Measurements from ENCODE around the gene DAB1.

Gene DAB1

GRCh38 chr1:56958526-56958925, 465.3 kb downstream of the DAB1 start:
- no peaks in the 10 kb centered on the region for H3K4me1 ChIP-seq (ENCODE audit: control insufficient read depth, insufficient read depth, low read length)
- no peak overlapping the region for H3K9ac ChIP-seq (ENCODE audit: low read depth, low read length)
- no peaks in the 10 kb centered on the region for H3K9me3 ChIP-seq (ENCODE audit: control insufficient read depth, insufficient read depth, low read length)
- no peaks in the 10 kb centered on the region for H3K36me3 ChIP-seq (ENCODE audit: control insufficient read depth, insufficient read depth, low read length)
- H3K4me3 ChIP-seq (ENCODE audit: low read depth, low read length) = no peak overlapping the region
- no peaks in the 10 kb centered on the region for H3K27me3 ChIP-seq (ENCODE audit: control insufficient read depth, insufficient read depth, low read length)

DNA sequence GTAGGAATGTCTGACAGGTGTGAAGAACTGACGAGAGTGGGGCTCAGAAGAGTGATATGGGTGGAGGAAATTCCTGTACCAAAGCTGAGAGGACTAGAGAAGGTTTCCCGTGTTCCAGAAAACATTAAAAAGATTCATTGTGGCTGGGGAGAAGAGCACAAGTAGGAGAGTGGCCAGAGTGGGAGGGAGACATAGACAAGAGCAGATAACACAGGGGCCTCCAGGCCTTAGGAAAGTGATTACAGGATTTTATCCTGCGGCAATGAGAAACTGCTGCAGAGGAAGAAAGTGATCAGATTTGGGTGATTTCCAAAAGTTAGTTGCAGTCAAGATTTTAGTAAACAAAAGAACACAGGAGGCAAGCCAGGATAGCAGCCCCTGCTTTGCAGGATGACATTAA, 465.9 kb downstream of the DAB1 start:
- Histone ChIP-seq H3K9me3 (ENCODE audit: control insufficient read depth, insufficient read depth, low read length) (no peaks in the 10 kb centered on the region), H3K4me1 (ENCODE audit: control insufficient read depth, insufficient read depth, low read length) (no peaks in the 10 kb centered on the region), H3K4me3 (ENCODE audit: low read depth, low read length) (no peak overlapping the region), H3K9ac (ENCODE audit: low read depth, low read length) (no peak overlapping the region), H3K36me3 (ENCODE audit: control insufficient read depth, insufficient read depth, low read length) (no peaks in the 10 kb centered on the region), H3K27me3 (ENCODE audit: control insufficient read depth, insufficient read depth, low read length) (no peaks in the 10 kb centered on the region)

GRCh38 chr1:56954664-56955063, 469.2 kb downstream of the DAB1 start:
- Histone ChIP-seq H3K27me3 (ENCODE audit: control insufficient read depth, insufficient read depth, low read length) (no peaks in the 10 kb centered on the region), H3K4me1 (ENCODE audit: control insufficient read depth, insufficient read depth, low read length) (no peaks in the 10 kb centered on the region), H3K9me3 (ENCODE audit: control insufficient read depth, insufficient read depth, low read length) (no peaks in the 10 kb centered on the region), H3K4me3 (ENCODE audit: low read depth, low read length) (no peak overlapping the region), H3K9ac (ENCODE audit: low read depth, low read length) (no peak overlapping the region), H3K36me3 (ENCODE audit: control insufficient read depth, insufficient read depth, low read length) (no peaks in the 10 kb centered on the region)

DNA sequence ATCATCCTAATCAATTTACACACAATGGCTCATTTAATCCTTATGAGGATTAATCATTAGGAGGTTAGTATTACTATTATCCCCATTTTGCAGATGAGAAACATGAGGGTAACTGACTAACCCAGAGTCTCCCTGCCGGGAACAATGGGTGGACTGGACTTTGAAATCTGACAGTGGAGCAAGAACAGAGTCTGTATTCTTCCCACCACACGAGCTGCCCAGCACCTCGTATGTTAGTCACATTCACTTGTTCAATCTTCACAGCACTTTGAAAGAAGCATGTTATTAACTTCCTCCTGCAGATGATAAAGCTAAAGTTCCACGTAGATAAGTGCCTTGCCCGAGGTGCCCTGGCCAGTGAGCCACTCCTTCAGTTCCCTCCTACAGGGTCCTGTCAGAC, 470.5 kb downstream of the DAB1 start:
- Histone ChIP-seq H3K9me3 (ENCODE audit: control insufficient read depth, insufficient read depth, low read length) (no peaks in the 10 kb centered on the region), H3K27me3 (ENCODE audit: control insufficient read depth, insufficient read depth, low read length) (no peaks in the 10 kb centered on the region), H3K9ac (ENCODE audit: low read depth, low read length) (no peak overlapping the region), H3K4me1 (ENCODE audit: control insufficient read depth, insufficient read depth, low read length) (no peaks in the 10 kb centered on the region), H3K36me3 (ENCODE audit: control insufficient read depth, insufficient read depth, low read length) (no peaks in the 10 kb centered on the region), H3K4me3 (ENCODE audit: low read depth, low read length) (no peak overlapping the region)

DNA sequence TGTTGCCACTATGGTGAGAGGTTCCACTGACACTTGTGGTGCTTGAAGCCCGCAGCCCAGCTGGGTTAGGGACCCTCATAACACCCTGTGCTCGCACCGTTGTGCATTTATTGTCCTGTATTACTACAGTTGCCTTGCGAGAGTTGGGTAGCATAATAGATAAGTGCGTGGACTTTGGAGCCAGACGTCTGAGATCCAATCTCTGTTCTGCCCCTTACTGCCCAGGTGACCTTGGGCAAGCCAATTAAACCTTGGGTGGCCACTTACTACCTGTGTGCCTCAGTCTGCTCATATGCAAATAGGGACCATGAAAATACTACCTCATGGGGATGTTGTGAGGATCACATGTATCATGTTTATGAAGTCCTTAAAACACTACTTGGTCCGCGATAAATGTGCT, 471.4 kb downstream of the DAB1 start:
- Histone ChIP-seq H3K36me3 (ENCODE audit: control insufficient read depth, insufficient read depth, low read length) (no peaks in the 10 kb centered on the region), H3K9me3 (ENCODE audit: control insufficient read depth, insufficient read depth, low read length) (no peaks in the 10 kb centered on the region), H3K4me3 (ENCODE audit: low read depth, low read length) (no peak overlapping the region), H3K4me1 (ENCODE audit: control insufficient read depth, insufficient read depth, low read length) (no peaks in the 10 kb centered on the region), H3K27me3 (ENCODE audit: control insufficient read depth, insufficient read depth, low read length) (no peaks in the 10 kb centered on the region), H3K9ac (ENCODE audit: low read depth, low read length) (no peak overlapping the region)

DNA sequence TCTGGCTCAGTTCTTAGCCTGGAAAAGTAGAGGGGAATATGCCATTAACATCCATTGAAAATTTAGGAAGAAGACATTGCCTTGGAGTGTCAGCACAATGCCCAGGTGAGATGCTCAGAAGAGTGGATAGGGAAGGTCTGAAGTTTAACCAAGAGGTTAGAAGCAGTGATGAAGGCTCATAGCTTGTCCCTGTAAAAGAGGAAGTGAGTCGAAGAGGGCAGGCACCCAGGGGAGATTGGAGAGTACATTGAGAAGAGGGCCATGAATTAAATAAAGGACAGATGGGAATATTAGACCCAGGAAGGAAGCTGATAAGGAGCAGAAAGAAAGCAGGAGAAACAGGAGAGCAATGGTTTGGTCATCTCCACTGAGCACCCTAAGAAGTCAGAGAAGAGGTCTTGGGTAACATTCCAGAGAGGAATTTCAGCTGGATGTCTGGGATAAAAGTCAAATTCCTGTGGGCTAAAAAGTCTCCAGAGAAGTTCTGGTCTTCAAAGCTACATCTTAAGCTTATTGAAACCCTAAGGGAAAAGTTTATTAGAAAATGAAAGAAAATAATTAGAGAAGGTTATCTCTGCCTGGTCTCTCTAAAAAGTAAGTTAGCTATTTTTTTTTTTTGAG, 475.3 kb downstream of the DAB1 start:
- no peaks in the 10 kb centered on the region for H3K9me3 ChIP-seq (ENCODE audit: control insufficient read depth, insufficient read depth, low read length)
- no peaks in the 10 kb centered on the region for H3K4me1 ChIP-seq (ENCODE audit: control insufficient read depth, insufficient read depth, low read length)
- no peaks in the 10 kb centered on the region for H3K36me3 ChIP-seq (ENCODE audit: control insufficient read depth, insufficient read depth, low read length)
- H3K4me3 ChIP-seq (ENCODE audit: low read depth, low read length) = no peak overlapping the region
- no peak overlapping the region for H3K9ac ChIP-seq (ENCODE audit: low read depth, low read length)
- no peaks in the 10 kb centered on the region for H3K27me3 ChIP-seq (ENCODE audit: control insufficient read depth, insufficient read depth, low read length)
